Mesendoderm (in vitro differentiated cells): ENCODE results near the gene ARMC5.

ENCODE experiments used
- DNase-seq: peaks from one replicate; pipeline ENCODE4 v3.0.0; 2013
- H2AK5ac ChIP-seq: 2 replicates; pipeline ENCODE4 v1.6.1; 2013; ENCODE audit warnings: low read length, inconsistent platforms
- H2BK120ac ChIP-seq: 2 replicates; pipeline ENCODE4 v1.6.1; 2013; ENCODE audit warnings: low read depth, mild to moderate bottlenecking, low read length, moderate library complexity, mixed read lengths
- H2BK15ac ChIP-seq: replicated peaks from 2 replicates; pipeline ENCODE4 v1.6.1; 2013; ENCODE audit warnings: low read depth, mild to moderate bottlenecking, moderate library complexity
- H2BK5ac ChIP-seq: 2 replicates; pipeline ENCODE4 v1.6.1; 2013; ENCODE audit warnings: low read length, inconsistent platforms
- H3K18ac ChIP-seq: 2 replicates; pipeline ENCODE4 v1.6.1; 2013; ENCODE audit warnings: mild to moderate bottlenecking, low read length, mixed read lengths
- H3K23ac ChIP-seq: one replicate; pipeline ENCODE4 v1.6.1; 2013; ENCODE audit warnings: low read length
- H3K27ac ChIP-seq: 2 replicates; pipeline ENCODE4 v1.5.1; 2013; ENCODE audit warnings: low read depth, mild to moderate bottlenecking, inconsistent platforms, low read length, moderate library complexity
- H3K27me3 ChIP-seq: 2 replicates; pipeline ENCODE4 v1.6.1; 2013; ENCODE audit warnings: low read length, control low read depth, mild to moderate bottlenecking, inconsistent platforms; ENCODE audit not compliant: insufficient read depth, poor library complexity
- H3K36me3 ChIP-seq: 2 replicates; pipeline ENCODE4 v1.6.1; 2013; ENCODE audit warnings: low read length, inconsistent platforms; ENCODE audit not compliant: control insufficient read depth, insufficient read depth
- H3K4ac ChIP-seq: one replicate; pipeline ENCODE4 v1.6.1; 2013; ENCODE audit warnings: low read depth, mild to moderate bottlenecking, low read length, moderate library complexity
- H3K4me1 ChIP-seq: 2 replicates; pipeline ENCODE4 v1.6.1; 2013; ENCODE audit warnings: low read depth, low read length, inconsistent platforms; ENCODE audit not compliant: control insufficient read depth
- H3K4me2 ChIP-seq: 2 replicates; pipeline ENCODE4 v1.6.1; 2013; ENCODE audit warnings: low read length
- H3K4me3 ChIP-seq: 2 replicates; pipeline ENCODE4 v1.5.1; 2013; ENCODE audit warnings: mild to moderate bottlenecking, low read length
- H3K56ac ChIP-seq: one replicate; pipeline ENCODE4 v1.6.1; 2013; ENCODE audit warnings: low read length
- H3K79me1 ChIP-seq: 2 replicates; pipeline ENCODE4 v1.6.1; 2013; ENCODE audit warnings: low read length, inconsistent platforms
- H3K79me2 ChIP-seq: 2 replicates; pipeline ENCODE4 v1.6.1; 2013; ENCODE audit warnings: mild to moderate bottlenecking, low read length; ENCODE audit not compliant: control insufficient read depth, insufficient read depth
- H3K9ac ChIP-seq: 2 replicates; pipeline ENCODE4 v1.6.1; 2013; ENCODE audit warnings: low read length, inconsistent platforms
- H4K5ac ChIP-seq: one replicate; pipeline ENCODE4 v1.6.1; 2013; ENCODE audit warnings: low read length
- H4K8ac ChIP-seq: one replicate; pipeline ENCODE4 v1.6.1; 2013; ENCODE audit warnings: low read depth, mild to moderate bottlenecking, control low read depth, low read length, moderate library complexity
- WGBS: extraction: QIAGEN DNeasy Blood & Tissue Kit; methylation state at CpG from one replicate; pipeline ENCODE4 v1.1.7; 2013; ENCODE audit warnings: low lambda C conversion rate, missing lambda C conversion rate; ENCODE audit not compliant: insufficient coverage; ENCODE audit errors: extremely low coverage; 5-methylcytosine and 5-hydroxymethylcytosine counted together

The ARMC5 gene

GRCh38 chr16:31471241-31471874 is 12.1 kb downstream of the ARMC5 start:
- Histone ChIP-seq H3K27me3 (peaks cover 3% of the 10 kb centered on the region), H3K4me1 (no peaks in the 10 kb centered on the region), H3K4me3 (no peak overlapping the region), H3K79me2 (no peaks in the 10 kb centered on the region), H3K56ac (peak overlapping the region; percentile 85), H2BK15ac (no peak overlapping the region), H2AK5ac (peak overlapping the region; percentile 51), H3K9ac (peak overlapping the region; percentile 69), H3K36me3 (no peaks in the 10 kb centered on the region), H2BK120ac (no peak overlapping the region), H4K5ac (peak overlapping the region; percentile 17), H3K79me1 (no peaks in the 10 kb centered on the region), H2BK5ac (no peak overlapping the region), H3K23ac (peak overlapping the region; percentile 24), H3K4ac (peak overlapping the region; percentile 62), H3K18ac (peak overlapping the region; percentile 98), H3K4me2 (peak overlapping the region; percentile 21), H3K27ac (no peak overlapping the region), H4K8ac (peak overlapping the region; percentile 65)
- whole genome bisulfite sequencing: no CpG with 5 or more reads among the region's 15 CpGs
- peak; percentile 37 for DNase-seq

- no peaks in the 10 kb centered on the region for H3K79me2 ChIP-seq
- H3K56ac ChIP-seq: peak within 1 kb of the TSS; percentile 92
- H3K27ac ChIP-seq: peak within 1 kb of the TSS; percentile 31
- peak within 1 kb of the TSS; percentile 70 for H3K4ac ChIP-seq
- no peaks in the 10 kb centered on the region for H3K36me3 ChIP-seq
- DNase-seq: peak; percentile 63
- peak within 1 kb of the TSS; percentile 46 for H2BK120ac ChIP-seq
- H3K23ac ChIP-seq: peak within 1 kb of the TSS; percentile 24
- no peaks in the 10 kb centered on the region for H3K4me1 ChIP-seq
- H2BK15ac ChIP-seq: no peak within 1 kb of the TSS
- WGBS: no CpG with 5 or more reads among the region's 63 CpGs
- peak within 1 kb of the TSS; percentile 51 for H2AK5ac ChIP-seq
- H3K4me3 ChIP-seq: peak within 1 kb of the TSS; percentile 64
- peak within 1 kb of the TSS; percentile 79 for H3K4me2 ChIP-seq
- H3K79me1 ChIP-seq: no peaks in the 10 kb centered on the region
- peak within 1 kb of the TSS; percentile 17 for H4K5ac ChIP-seq
- peaks cover 3% of the 10 kb centered on the region for H3K27me3 ChIP-seq
- H3K9ac ChIP-seq: peak within 1 kb of the TSS; percentile 86
- peak within 1 kb of the TSS; percentile 65 for H4K8ac ChIP-seq
- peak within 1 kb of the TSS; percentile 98 for H3K18ac ChIP-seq
- H2BK5ac ChIP-seq: no peak within 1 kb of the TSS
Measured at GRCh38 chr16:31471875-31472708, 12.8 kb downstream of the ARMC5 start, which contains the start of gene TGFB1I1. Gene TGFB1I1 (plus strand): TSS chr16:31472152. CDS start chr16:31472189, 37 bp downstream.

- Histone ChIP-seq H3K79me1 (no peaks in the 10 kb centered on the region), H4K8ac (no peak overlapping the region), H3K18ac (peak overlapping the region; percentile 98), H3K23ac (no peak overlapping the region), H3K9ac (peak overlapping the region; percentile 86), H2BK120ac (no peak overlapping the region), H3K4me1 (no peaks in the 10 kb centered on the region), H2BK15ac (no peak overlapping the region), H3K27ac (no peak overlapping the region), H3K56ac (peak overlapping the region; percentile 92), H3K4me3 (peak overlapping the region; percentile 64), H2AK5ac (no peak overlapping the region), H3K36me3 (no peaks in the 10 kb centered on the region), H3K79me2 (no peaks in the 10 kb centered on the region), H2BK5ac (no peak overlapping the region), H4K5ac (no peak overlapping the region), H3K4ac (no peak overlapping the region), H3K27me3 (peaks cover 3% of the 10 kb centered on the region), H3K4me2 (peak overlapping the region; percentile 79)
- DNase-seq: peak; percentile 88
- no CpG with 5 or more reads among the region's 20 CpGs for WGBS
Measured at GRCh38 chr16:31472709-31473203, 13.5 kb downstream of the ARMC5 start.

DNA sequence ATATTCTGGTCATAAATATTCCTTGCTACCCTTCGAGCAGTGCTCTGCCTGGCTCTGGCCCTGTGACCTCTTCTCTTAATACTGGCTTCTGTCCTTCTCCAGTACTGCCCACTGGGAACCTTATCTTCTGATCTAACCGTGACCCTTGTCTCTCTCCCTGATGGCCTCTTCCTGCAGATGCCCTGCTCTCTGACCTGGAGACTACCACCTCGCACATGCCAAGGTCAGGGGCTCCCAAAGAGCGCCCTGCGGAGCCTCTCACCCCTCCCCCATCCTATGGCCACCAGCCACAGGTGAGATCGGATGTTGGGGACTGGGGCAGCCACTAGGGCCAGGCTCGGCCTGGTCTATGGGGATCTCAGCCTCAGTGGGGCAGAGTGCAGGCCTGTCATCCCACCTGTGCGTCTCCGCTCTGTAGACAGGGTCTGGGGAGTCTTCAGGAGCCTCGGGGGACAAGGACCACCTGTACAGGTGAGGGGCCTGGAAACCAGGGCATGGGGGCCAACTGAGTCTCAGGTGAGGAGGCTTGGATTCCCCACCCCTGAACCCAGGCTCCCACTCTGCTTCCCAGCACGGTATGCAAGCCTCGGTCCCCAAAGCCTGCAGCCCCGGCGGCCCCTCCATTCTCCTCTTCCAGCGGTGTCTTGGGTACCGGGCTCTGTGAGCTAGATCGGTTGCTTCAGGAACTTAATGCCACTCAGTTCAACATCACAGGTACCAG is 14.1 kb downstream of the ARMC5 start:
- no peak overlapping the region for H2BK120ac ChIP-seq
- H3K56ac ChIP-seq: no peak overlapping the region
- H3K79me1 ChIP-seq: no peaks in the 10 kb centered on the region
- H3K4me2 ChIP-seq: no peak overlapping the region
- H3K4me3 ChIP-seq: no peak overlapping the region
- DNase-seq: no peak
- no peak overlapping the region for H3K18ac ChIP-seq
- H4K5ac ChIP-seq: no peak overlapping the region
- no peak overlapping the region for H2BK5ac ChIP-seq
- H3K4me1 ChIP-seq: no peaks in the 10 kb centered on the region
- H3K36me3 ChIP-seq: no peaks in the 10 kb centered on the region
- no peak overlapping the region for H3K4ac ChIP-seq
- H3K79me2 ChIP-seq: no peaks in the 10 kb centered on the region
- no peak overlapping the region for H2AK5ac ChIP-seq
- H3K27me3 ChIP-seq: peaks cover 3% of the 10 kb centered on the region
- no peak overlapping the region for H4K8ac ChIP-seq
- H2BK15ac ChIP-seq: no peak overlapping the region
- WGBS: no CpG with 5 or more reads among the region's 17 CpGs
- H3K27ac ChIP-seq: no peak overlapping the region
- H3K23ac ChIP-seq: no peak overlapping the region
- H3K9ac ChIP-seq: no peak overlapping the region

- no peak overlapping the region for H3K23ac ChIP-seq
- no peaks in the 10 kb centered on the region for H3K36me3 ChIP-seq
- H3K79me1 ChIP-seq: no peaks in the 10 kb centered on the region
- no peak overlapping the region for H4K5ac ChIP-seq
- no peak overlapping the region for H3K9ac ChIP-seq
- no peaks in the 10 kb centered on the region for H3K4me1 ChIP-seq
- H3K18ac ChIP-seq: no peak overlapping the region
- no peak overlapping the region for H3K56ac ChIP-seq
- H3K27me3 ChIP-seq: peaks cover 3% of the 10 kb centered on the region
- no peaks in the 10 kb centered on the region for H3K79me2 ChIP-seq
- WGBS: no CpG with 5 or more reads among the region's 12 CpGs
- H3K4ac ChIP-seq: no peak overlapping the region
- no peak overlapping the region for H3K4me3 ChIP-seq
- H3K4me2 ChIP-seq: no peak overlapping the region
- no peak overlapping the region for H2AK5ac ChIP-seq
- DNase-seq: peak; percentile 26
- H4K8ac ChIP-seq: no peak overlapping the region
- no peak overlapping the region for H2BK120ac ChIP-seq
- no peak overlapping the region for H2BK15ac ChIP-seq
- H2BK5ac ChIP-seq: no peak overlapping the region
- H3K27ac ChIP-seq: no peak overlapping the region
Measured at GRCh38 chr16:31474173-31474714, 14.9 kb downstream of the ARMC5 start.
